Gastroesophageal sphincter (tissue), 2 donors: Measurements from ENCODE around the gene CTNNA2.

Experiments used
- EP300 ChIP-seq: sonication (generic); formaldehyde crosslinking; IDR thresholded peaks from one replicate; pipeline ENCODE4 v1.6.1; 2017; ENCODE audit warnings: antibody characterized with exemption, mild to moderate bottlenecking
- POLR2A ChIP-seq, 2 donors: fragments of 450-650 bp; IDR thresholded peaks; one replicate each; pipeline ENCODE4 v1.6.1; 2017; ENCODE audit warnings: antibody characterized with exemption in 2 of 2, mild to moderate bottlenecking in 2 of 2, moderate library complexity in 1 of 2

DNA sequence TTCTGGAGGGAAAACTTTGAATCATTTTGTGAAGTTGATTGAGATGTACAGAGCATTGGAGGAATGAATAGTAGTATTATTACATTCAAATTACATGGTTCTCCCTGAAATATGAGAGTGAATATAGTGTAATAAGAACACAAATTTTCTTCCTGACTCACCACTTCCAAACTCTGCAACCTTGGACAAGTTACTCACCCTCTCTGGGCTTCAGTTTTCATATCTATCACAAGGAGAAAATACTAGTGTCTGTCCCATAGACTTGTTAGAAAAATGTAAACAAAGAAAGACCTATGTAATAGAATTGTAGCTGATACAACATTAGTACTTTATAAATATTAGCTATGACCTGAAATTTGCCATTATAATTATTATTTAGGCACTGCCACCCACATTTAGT lies 640.9 kb downstream of the CTNNA2 start:
- TF ChIP-seq POLR2A (IDR thresholded peaks at IDR 0.05) (no peak), EP300 (no peak)
